SU-DHL-6 (cell line): ENCODE data around the gene POR.

Experiments used
- H2AFZ ChIP-seq: fragments of 200-600 bp; sonication (generic); 2 replicates; pipeline ENCODE4 v1.6.1; 2014; ENCODE audit warnings: low read depth, mild to moderate bottlenecking, moderate library complexity, mixed read lengths, antibody characterized with exemption, low read length; ENCODE audit not compliant: severe bottlenecking
- H3F3A ChIP-seq: fragments of 200-600 bp; shearing (Covaris generic); 2 replicates; pipeline ENCODE4 v1.6.0; 2016; ENCODE audit warnings: antibody characterized with exemption, mild to moderate bottlenecking; ENCODE audit not compliant: insufficient read depth
- H3K27ac ChIP-seq: fragments of 200-600 bp; sonication (generic); 2 replicates; pipeline ENCODE4 v1.5.1; 2016; ENCODE audit warnings: low read depth, mild to moderate bottlenecking, low read length, moderate library complexity, mixed read lengths
- H3K27me3 ChIP-seq: fragments of 200-600 bp; sonication (generic), shearing (Covaris generic); 2 replicates; pipeline ENCODE4 v1.6.0; 2014; ENCODE audit warnings: mild to moderate bottlenecking, low read length
- H3K36me3 ChIP-seq: fragments of 200-600 bp; sonication (generic); 2 replicates; pipeline ENCODE4 v1.6.1; 2014; ENCODE audit warnings: mild to moderate bottlenecking, low read length, mixed read lengths
- H3K4me2 ChIP-seq: fragments of 300-600, 200-600 bp; shearing (Covaris generic), sonication (generic); 2 replicates; pipeline ENCODE4 v1.6.0; 2014; ENCODE audit warnings: low read length, low read depth, mild to moderate bottlenecking; ENCODE audit not compliant: poor library complexity, severe bottlenecking
- H3K4me3 ChIP-seq: fragments of 200-600 bp; sonication (generic); 2 replicates; pipeline ENCODE4 v1.5.1; 2014; ENCODE audit warnings: antibody characterized with exemption, low read length, mild to moderate bottlenecking, mixed read lengths; ENCODE audit not compliant: insufficient read depth, poor library complexity, severe bottlenecking
- H3K79me2 ChIP-seq: fragments of 200-600 bp; sonication (generic); 2 replicates; pipeline ENCODE4 v1.6.1; 2014; ENCODE audit warnings: mild to moderate bottlenecking, low read length, moderate library complexity; ENCODE audit not compliant: insufficient read depth
- H3K9ac ChIP-seq: fragments of 200-600 bp; sonication (generic); 2 replicates; pipeline ENCODE4 v1.7.0; 2014; ENCODE audit warnings: mild to moderate bottlenecking, low read length
- H3K9me2 ChIP-seq: fragments of 200-600 bp; sonication (generic); replicated peaks from 2 replicates; pipeline ENCODE4 v1.6.1; 2014; ENCODE audit warnings: low read length; ENCODE audit not compliant: insufficient read depth
- H3K9me3 ChIP-seq: fragments of 200-600 bp; sonication (generic); 2 replicates; pipeline ENCODE4 v1.6.1; 2014; ENCODE audit warnings: low read length, mixed read lengths; ENCODE audit not compliant: insufficient read depth
- H4K20me1 ChIP-seq: fragments of 200-600 bp; sonication (generic); 2 replicates; pipeline ENCODE4 v1.6.1; 2014; ENCODE audit warnings: low read depth, mild to moderate bottlenecking, antibody characterized with exemption, low read length, moderate library complexity, mixed read lengths
- EZH2phosphoT487 ChIP-seq: fragments of 200-600 bp; sonication (generic), shearing (Covaris generic); conservative IDR thresholded peaks from 2 replicates; pipeline ENCODE4 v1.6.1; 2018; ENCODE audit warnings: mild to moderate bottlenecking, antibody characterized with exemption, low read length, moderate library complexity, mixed read lengths
- TF ChIP-seq, protein P1 (sequence below): fragments of 200-600 bp; sonication (generic); IDR thresholded peaks from one replicate; pipeline ENCODE4 v1.5.1; 2017; ENCODE audit warnings: antibody characterized with exemption, mild to moderate bottlenecking, low read length, moderate library complexity; ENCODE audit not compliant: insufficient read depth, poor library complexity, severe bottlenecking

POR gene

GRCh38 chr7:75987026-75987804, 72.3 kb downstream of the POR start:
- no peak overlapping the region for H3K27ac ChIP-seq
- no peak overlapping the region for H3K4me3 ChIP-seq
- H3F3A ChIP-seq, result no peaks in the 10 kb centered on the region
- no peak overlapping the region for H2AFZ ChIP-seq
- H3K9ac ChIP-seq, result no peak overlapping the region
- H3K27me3 ChIP-seq, result no peaks in the 10 kb centered on the region
- H3K9me3 ChIP-seq, result no peaks in the 10 kb centered on the region
- H3K4me2 ChIP-seq, result no peak overlapping the region
- H3K9me2 ChIP-seq, result no peaks in the 10 kb centered on the region
- no peak for TF ChIP-seq EZH2phosphoT487
- TF ChIP-seq, protein P1, sequence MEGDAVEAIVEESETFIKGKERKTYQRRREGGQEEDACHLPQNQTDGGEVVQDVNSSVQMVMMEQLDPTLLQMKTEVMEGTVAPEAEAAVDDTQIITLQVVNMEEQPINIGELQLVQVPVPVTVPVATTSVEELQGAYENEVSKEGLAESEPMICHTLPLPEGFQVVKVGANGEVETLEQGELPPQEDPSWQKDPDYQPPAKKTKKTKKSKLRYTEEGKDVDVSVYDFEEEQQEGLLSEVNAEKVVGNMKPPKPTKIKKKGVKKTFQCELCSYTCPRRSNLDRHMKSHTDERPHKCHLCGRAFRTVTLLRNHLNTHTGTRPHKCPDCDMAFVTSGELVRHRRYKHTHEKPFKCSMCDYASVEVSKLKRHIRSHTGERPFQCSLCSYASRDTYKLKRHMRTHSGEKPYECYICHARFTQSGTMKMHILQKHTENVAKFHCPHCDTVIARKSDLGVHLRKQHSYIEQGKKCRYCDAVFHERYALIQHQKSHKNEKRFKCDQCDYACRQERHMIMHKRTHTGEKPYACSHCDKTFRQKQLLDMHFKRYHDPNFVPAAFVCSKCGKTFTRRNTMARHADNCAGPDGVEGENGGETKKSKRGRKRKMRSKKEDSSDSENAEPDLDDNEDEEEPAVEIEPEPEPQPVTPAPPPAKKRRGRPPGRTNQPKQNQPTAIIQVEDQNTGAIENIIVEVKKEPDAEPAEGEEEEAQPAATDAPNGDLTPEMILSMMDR, result no peak
- no peaks in the 10 kb centered on the region for H3K36me3 ChIP-seq
- H4K20me1 ChIP-seq, result no peaks in the 10 kb centered on the region
- no peaks in the 10 kb centered on the region for H3K79me2 ChIP-seq

- no peaks in the 10 kb centered on the region for H4K20me1 ChIP-seq
- no peak overlapping the region for H3K4me2 ChIP-seq
- no peak for TF ChIP-seq EZH2phosphoT487
- TF ChIP-seq, protein P1, result no peak
- no peaks in the 10 kb centered on the region for H3K79me2 ChIP-seq
- H3K27me3 ChIP-seq, result no peaks in the 10 kb centered on the region
- no peaks in the 10 kb centered on the region for H3F3A ChIP-seq
- no peaks in the 10 kb centered on the region for H3K9me3 ChIP-seq
- no peak overlapping the region for H3K27ac ChIP-seq
- no peak overlapping the region for H2AFZ ChIP-seq
- no peak overlapping the region for H3K4me3 ChIP-seq
- no peaks in the 10 kb centered on the region for H3K9me2 ChIP-seq
- no peaks in the 10 kb centered on the region for H3K36me3 ChIP-seq
- no peak overlapping the region for H3K9ac ChIP-seq
These were observed 73.0 kb downstream of the POR start for GRCh38 chr7:75987805-75988567.

DNA sequence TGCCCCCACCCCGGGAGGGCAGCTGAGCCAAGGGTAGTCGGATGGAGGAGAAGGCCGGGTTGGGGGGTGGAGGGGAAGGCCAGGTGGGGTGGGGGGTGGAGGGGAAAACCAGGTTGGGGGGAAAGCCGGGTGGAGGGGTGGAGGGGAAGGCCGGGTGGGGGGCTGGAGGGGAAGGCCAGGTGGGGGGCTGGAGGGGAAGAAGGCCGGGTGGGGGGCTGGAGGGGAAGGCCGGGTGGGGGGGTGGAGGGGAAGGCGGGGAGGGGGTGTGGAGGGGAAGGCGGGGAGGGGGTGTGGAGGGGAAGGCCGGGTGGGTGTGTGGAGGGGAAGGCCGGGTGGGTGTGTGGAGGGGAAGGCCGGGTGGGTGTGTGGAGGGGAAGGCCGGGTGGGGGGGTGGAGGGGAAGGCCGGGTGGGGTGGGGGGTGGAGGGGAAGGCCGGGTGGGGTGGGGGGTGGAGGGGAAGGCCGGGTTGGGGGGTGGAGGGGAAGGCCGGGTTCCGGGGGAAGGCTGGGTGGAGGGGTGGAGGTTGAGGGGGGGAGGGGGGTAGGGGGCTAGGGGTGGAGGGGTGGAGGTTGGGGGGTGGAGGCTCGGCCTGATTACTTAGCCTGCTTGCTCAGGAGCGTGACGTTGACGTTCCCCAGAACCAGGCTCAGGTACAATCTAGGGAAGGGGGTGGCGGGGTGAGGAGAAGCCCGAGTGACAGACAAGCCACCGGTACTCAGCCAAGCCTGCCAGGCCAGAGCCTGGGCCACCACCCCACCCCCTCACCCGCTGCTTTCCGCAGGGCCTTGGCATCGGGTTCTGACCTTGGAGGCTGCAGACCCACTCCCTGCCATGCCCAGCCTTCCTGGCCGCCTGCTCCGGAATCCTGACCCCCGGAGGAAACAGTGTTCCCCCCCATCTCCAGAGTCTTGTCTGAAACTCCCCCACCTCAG, 73.9 kb downstream of the POR start:
- no peak overlapping the region for H3K4me2 ChIP-seq
- H2AFZ ChIP-seq, result no peak overlapping the region
- no peaks in the 10 kb centered on the region for H3K36me3 ChIP-seq
- H3F3A ChIP-seq, result no peaks in the 10 kb centered on the region
- H3K9me3 ChIP-seq, result no peaks in the 10 kb centered on the region
- H3K27ac ChIP-seq, result no peak overlapping the region
- H4K20me1 ChIP-seq, result no peaks in the 10 kb centered on the region
- no peak for TF ChIP-seq EZH2phosphoT487
- TF ChIP-seq, protein P1, result no peak
- H3K79me2 ChIP-seq, result no peaks in the 10 kb centered on the region
- no peak overlapping the region for H3K9ac ChIP-seq
- H3K27me3 ChIP-seq, result no peaks in the 10 kb centered on the region
- H3K9me2 ChIP-seq, result no peaks in the 10 kb centered on the region
- no peak overlapping the region for H3K4me3 ChIP-seq
